SU-DHL-6 (cell line): Measurements from ENCODE around the gene HS2ST1.

ENCODE experiments used
- CTCF ChIP-seq: fragments of 200-600 bp; sonication (generic); IDR thresholded peaks from one replicate; pipeline ENCODE4 v1.5.1; 2017; ENCODE audit warnings: antibody characterized with exemption, mild to moderate bottlenecking, low read length, moderate library complexity; ENCODE audit not compliant: insufficient read depth, poor library complexity, severe bottlenecking
- EZH2phosphoT487 ChIP-seq: fragments of 200-600 bp; sonication (generic), shearing (Covaris generic); conservative IDR thresholded peaks from 2 replicates; pipeline ENCODE4 v1.6.1; 2018; ENCODE audit warnings: mild to moderate bottlenecking, antibody characterized with exemption, low read length, moderate library complexity, mixed read lengths

- TF ChIP-seq CTCF (no peak), EZH2phosphoT487 (no peak)
Observed at GRCh38 chr1:87046951-87047350, 132.5 kb downstream of the HS2ST1 start.
